Transverse colon (tissue), 4 donors: ENCODE results near the gene DIS3L. TPM values are rescaled to one million over a fixed set of nuclear protein-coding genes. Genes with fewer than 3 reads are reported as not detected.
"Not testable (repeated sequence)": the region's sequence is repeated elsewhere in the genome, so short reads cannot be mapped to it uniquely, and the experiment has no call there.

Source experiments
- DNase-seq: peaks from one replicate; pipeline ENCODE4 v3.0.0-alpha.2; 2019
- H3K27ac ChIP-seq, 4 donors: fragments of 200-600 bp; sonication (generic); 2 replicates each; pipeline ENCODE4 v1.5.1; 2016 to 2018; ENCODE audit warnings: inconsistent platforms in 4 of 4
- H3K27me3 ChIP-seq: fragments of 200-600 bp; sonication (generic); 2 replicates; pipeline ENCODE4 v1.5.1; 2017; ENCODE audit warnings: inconsistent platforms
- H3K36me3 ChIP-seq, 4 donors: fragments of 200-600 bp; sonication (generic); 2 replicates each; pipeline ENCODE4 v1.5.1; 2017 to 2019; ENCODE audit warnings: inconsistent platforms in 4 of 4
- H3K4me1 ChIP-seq, 4 donors: fragments of 200-600 bp; sonication (generic); 2 replicates each; pipeline ENCODE4 v1.5.1; 2017 to 2020; ENCODE audit warnings: inconsistent platforms in 4 of 4
- H3K4me3 ChIP-seq, 4 donors: fragments of 200-600 bp; sonication (generic); 1 replicate in 1 of 4; 2 replicates in 3 of 4; pipeline versions ENCODE4 v1.5.1 to v1.6.1; 2017 to 2019; ENCODE audit warnings: inconsistent platforms in 4 of 4
- H3K9me3 ChIP-seq, 2 donors: fragments of 200-600 bp; sonication (generic); 2 replicates each; pipeline ENCODE4 v1.5.1; 2017 to 2019; ENCODE audit warnings: inconsistent platforms in 2 of 2
- CTCF ChIP-seq, 5 experiments: fragments of 200-600 bp in 3 of 5; fragments of 450-650 bp in 2 of 5; sonication (generic) in 3 of 5; IDR thresholded peaks; 1 replicate in 2 of 5; 2 replicates in 3 of 5; pipeline ENCODE4 v1.5.1; 2016 to 2017; ENCODE audit warnings: antibody characterized with exemption in 5 of 5, inconsistent platforms in 3 of 5, mild to moderate bottlenecking in 2 of 5, moderate library complexity in 1 of 5
- EP300 ChIP-seq: sonication (generic); formaldehyde crosslinking; IDR thresholded peaks from one replicate; pipeline ENCODE4 v1.6.1; 2017; ENCODE audit warnings: antibody characterized with exemption, low read depth
- POLR2A ChIP-seq: fragments of 450-650 bp; IDR thresholded peaks from one replicate; pipeline ENCODE4 v1.6.1; 2016; ENCODE audit warnings: antibody characterized with exemption, mild to moderate bottlenecking, moderate library complexity
- POLR2AphosphoS5 ChIP-seq, 3 donors: sonication (generic); formaldehyde crosslinking; IDR thresholded peaks; one replicate each; pipeline ENCODE4 v1.6.1; 2016; ENCODE audit warnings: antibody characterized with exemption in 3 of 3
- whole genome bisulfite sequencing, 2 donors: methylation state at CpG; one replicate each; pipeline ENCODE4 v1.1.5; 2018; ENCODE audit warnings: low coverage in 1 of 2; 5-methylcytosine and 5-hydroxymethylcytosine counted together
- in situ Hi-C, 4 donors: fragments of 200-750 bp; cut with MboI; loops; one replicate each; pipeline versions ENCODE4 v1.15.0 to v1.15.1; 2017; ENCODE audit warnings: low sequenced_read_pairs in 3 of 4, low pct_ligation_motif_present in 1 of 4, low pct_unique_long_range_greater_than_20kb in 1 of 4
- intact Hi-C: fragments of 100-400 bp; cut with DNase I; formaldehyde crosslinking; loops from one replicate; pipeline ENCODE4 v1.15.1; 2023; ENCODE audit warnings: low total_unique reads
- total RNA-seq, 4 donors: library from RNA; depleted of rRNA; stranded (reverse); fragments of >200 nt; gene quantifications; one replicate each; pipeline ENCODE4 v1.1.0, GENCODE V29; 2016

Gene DIS3L
- total RNA-seq, 4 donors from 2014 or later = 17.6 to 24.8 (median 24.3) TPM

- TF ChIP-seq EP300 = no peak
- no peak for TF ChIP-seq POLR2AphosphoS5 (IDR thresholded peaks at IDR 0.05)
- TF ChIP-seq POLR2A = no peak
- TF ChIP-seq CTCF (IDR thresholded peaks at IDR 0.05) = no peak
- in situ Hi-C loops = loop anchor here in 1 of 4 donors (10.0 kb wide), 1 partner anchor 139 kb away; the partner anchor contains the start of gene SNAPC5
- WGBS, 2 donors = 0 to 3% methylated on average over 7 to 12 of the region's 12 CpGs
- H3K4me3 ChIP-seq = peak overlapping the region; percentile 43 to 73 (median 56)
- H3K27ac ChIP-seq = peak overlapping the region; percentile 64 to 88 (median 78)
- H3K4me1 ChIP-seq = peaks cover 0 to 19% (median 8%) of the 10 kb centered on the region in 4 donors
- no peaks in the 10 kb centered on the region for H3K36me3 ChIP-seq
- intact Hi-C loops = loop anchor here (2.0 kb wide), 1 partner anchor 35 kb away; no protein-coding TSS in a partner anchor
- DNase-seq = no peak
- no peaks in the 10 kb centered on the region for H3K27me3 ChIP-seq
- no peaks in the 10 kb centered on the region for H3K9me3 ChIP-seq
Observed at GRCh38 chr15:66356077-66356358, 62.6 kb downstream of the DIS3L start.

- no peaks in the 10 kb centered on the region for H3K9me3 ChIP-seq
- H3K27me3 ChIP-seq = no peaks in the 10 kb centered on the region
- DNase-seq = peak; percentile 98
- peak within 1 kb of the TSS; percentile 43 to 73 (median 56) for H3K4me3 ChIP-seq
- TF ChIP-seq POLR2AphosphoS5 (IDR thresholded peaks at IDR 0.05) (peak; percentile 55 to 85 (median 67)), POLR2A (peak; percentile 53), EP300 (no peak)
- no peaks in the 10 kb centered on the region for H3K36me3 ChIP-seq
- intact Hi-C loops = loop anchor here (2.0 kb wide), 1 partner anchor 34 kb away; no protein-coding TSS in a partner anchor
- peaks cover 0 to 19% (median 8%) of the 10 kb centered on the region in 4 donors for H3K4me1 ChIP-seq
- H3K27ac ChIP-seq = peak within 1 kb of the TSS; percentile 64 to 88 (median 78)
- in situ Hi-C loops = loop anchor here in 1 of 4 donors (10.0 kb wide), 1 partner anchor 138 kb away; the partner anchor contains the start of gene SNAPC5
- WGBS, 2 donors = 4 to 21% methylated on average over 9 to 51 of the region's 51 CpGs
Observed at GRCh38 chr15:66356359-66357236, 63.2 kb downstream of the DIS3L start, which contains the start of gene TIPIN. TIPIN (minus strand) TSS chr15:66356685; CDS start chr15:66352947, 3,738 bp downstream.

GRCh38 chr15:66359740-66360139 lies 66.4 kb downstream of the DIS3L start:
- in situ Hi-C loops = loop anchor here in 1 of 4 donors (10.0 kb wide), 1 partner anchor 135 kb away; the partner anchor contains the start of gene SNAPC5
- no peaks in the 10 kb centered on the region for H3K27me3 ChIP-seq
- H3K36me3 ChIP-seq = no peaks in the 10 kb centered on the region
- peak; percentile 20 for DNase-seq
- H3K9me3 ChIP-seq = no peaks in the 10 kb centered on the region
- peak overlapping the region in 3 of 4 donors; percentile 20 to 50 (median 48) for H3K27ac ChIP-seq
- H3K4me1 ChIP-seq = peaks cover 0 to 19% (median 8%) of the 10 kb centered on the region in 4 donors
- intact Hi-C loops = no loop called here
- peak in 1 of 3 donors; percentile 48 for TF ChIP-seq POLR2AphosphoS5 (IDR thresholded peaks at IDR 0.05)
- TF ChIP-seq POLR2A = no peak
- 69 to 79% methylated on average over 6 to 7 of the region's 7 CpGs for WGBS, 2 donors
- no peak overlapping the region for H3K4me3 ChIP-seq

GRCh38 chr15:66361745-66362460 lies 68.5 kb downstream of the DIS3L start:
- WGBS, 2 donors = 83 to 84% methylated on average over 2 to 15 of the region's 15 CpGs
- H3K9me3 ChIP-seq, intact Hi-C loops, DNase-seq, in situ Hi-C loops, H3K27ac ChIP-seq, H3K4me3 ChIP-seq, H3K27me3 ChIP-seq, H3K36me3 ChIP-seq: not testable (repeated sequence)
- peaks cover 0 to 10% (median 4%) of the 10 kb centered on the region in 4 donors for H3K4me1 ChIP-seq

GRCh38 chr15:66362776-66363175 lies 69.4 kb downstream of the DIS3L start:
- Histone ChIP-seq H3K9me3 (no peaks in the 10 kb centered on the region), H3K4me1 (peaks cover 0 to 6% (median 0%) of the 10 kb centered on the region in 4 donors), H3K4me3 (no peak overlapping the region), H3K36me3 (no peaks in the 10 kb centered on the region), H3K27me3 (no peaks in the 10 kb centered on the region), H3K27ac (no peak overlapping the region)
- intact Hi-C loops (no loop called here), in situ Hi-C loops (no loop called here)
- DNase-seq = no peak
- 86% methylated on average over 1 of the region's 1 CpG; no CpG with 5 or more reads in 1 of the 2 donors for WGBS, 2 donors
- TF ChIP-seq EP300 = no peak
